22Rv1 (cell line): Measurements from ENCODE around the gene TOP1.

Source experiments
- H3K27ac ChIP-seq: fragments of 450-650 bp; 2 replicates; pipeline ENCODE4 v1.5.1; 2017
- ZFX ChIP-seq: fragments of 450-650 bp; IDR thresholded peaks from 2 replicates; pipeline ENCODE4 v1.6.1; 2017; ENCODE audit warnings: antibody characterized with exemption, borderline replicate concordance
- TF ChIP-seq, protein P1 (sequence below): fragments of 450-650 bp; IDR thresholded peaks from 2 replicates; pipeline ENCODE4 v1.5.1; 2017; ENCODE audit warnings: mild to moderate bottlenecking

TOP1 gene

GRCh38 chr20:41004531-41005360 lies 23.9 kb upstream of the TOP1 start:
- no peak overlapping the region for H3K27ac ChIP-seq
- no peak for TF ChIP-seq ZFX
- TF ChIP-seq, protein P1, sequence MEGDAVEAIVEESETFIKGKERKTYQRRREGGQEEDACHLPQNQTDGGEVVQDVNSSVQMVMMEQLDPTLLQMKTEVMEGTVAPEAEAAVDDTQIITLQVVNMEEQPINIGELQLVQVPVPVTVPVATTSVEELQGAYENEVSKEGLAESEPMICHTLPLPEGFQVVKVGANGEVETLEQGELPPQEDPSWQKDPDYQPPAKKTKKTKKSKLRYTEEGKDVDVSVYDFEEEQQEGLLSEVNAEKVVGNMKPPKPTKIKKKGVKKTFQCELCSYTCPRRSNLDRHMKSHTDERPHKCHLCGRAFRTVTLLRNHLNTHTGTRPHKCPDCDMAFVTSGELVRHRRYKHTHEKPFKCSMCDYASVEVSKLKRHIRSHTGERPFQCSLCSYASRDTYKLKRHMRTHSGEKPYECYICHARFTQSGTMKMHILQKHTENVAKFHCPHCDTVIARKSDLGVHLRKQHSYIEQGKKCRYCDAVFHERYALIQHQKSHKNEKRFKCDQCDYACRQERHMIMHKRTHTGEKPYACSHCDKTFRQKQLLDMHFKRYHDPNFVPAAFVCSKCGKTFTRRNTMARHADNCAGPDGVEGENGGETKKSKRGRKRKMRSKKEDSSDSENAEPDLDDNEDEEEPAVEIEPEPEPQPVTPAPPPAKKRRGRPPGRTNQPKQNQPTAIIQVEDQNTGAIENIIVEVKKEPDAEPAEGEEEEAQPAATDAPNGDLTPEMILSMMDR, result no peak

DNA sequence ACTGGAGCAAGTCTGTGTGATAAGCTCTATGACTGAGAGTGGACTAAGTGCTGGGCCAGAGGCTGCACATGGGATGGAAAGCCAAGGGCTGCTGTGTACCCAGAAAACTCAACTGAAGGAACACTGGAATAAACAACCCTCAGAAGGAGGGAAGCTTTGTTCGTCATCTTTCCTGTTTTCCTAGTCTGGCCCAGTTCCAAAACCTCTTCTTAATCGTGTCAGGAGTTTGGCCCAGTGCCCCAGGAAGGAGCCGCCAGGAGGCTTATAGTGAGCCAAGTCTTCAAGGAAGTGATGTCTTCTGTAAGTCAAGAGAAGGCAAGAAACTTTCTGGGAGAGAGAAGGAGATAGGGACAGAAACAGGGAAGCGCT lies 23.3 kb upstream of the TOP1 start:
- no peak overlapping the region for H3K27ac ChIP-seq
- no peak for TF ChIP-seq ZFX
- TF ChIP-seq, protein P1, result no peak

GRCh38 chr20:41006126-41006935 lies 22.3 kb upstream of the TOP1 start:
- TF ChIP-seq ZFX, result no peak
- TF ChIP-seq, protein P1, result no peak
- H3K27ac ChIP-seq, result no peak overlapping the region

DNA sequence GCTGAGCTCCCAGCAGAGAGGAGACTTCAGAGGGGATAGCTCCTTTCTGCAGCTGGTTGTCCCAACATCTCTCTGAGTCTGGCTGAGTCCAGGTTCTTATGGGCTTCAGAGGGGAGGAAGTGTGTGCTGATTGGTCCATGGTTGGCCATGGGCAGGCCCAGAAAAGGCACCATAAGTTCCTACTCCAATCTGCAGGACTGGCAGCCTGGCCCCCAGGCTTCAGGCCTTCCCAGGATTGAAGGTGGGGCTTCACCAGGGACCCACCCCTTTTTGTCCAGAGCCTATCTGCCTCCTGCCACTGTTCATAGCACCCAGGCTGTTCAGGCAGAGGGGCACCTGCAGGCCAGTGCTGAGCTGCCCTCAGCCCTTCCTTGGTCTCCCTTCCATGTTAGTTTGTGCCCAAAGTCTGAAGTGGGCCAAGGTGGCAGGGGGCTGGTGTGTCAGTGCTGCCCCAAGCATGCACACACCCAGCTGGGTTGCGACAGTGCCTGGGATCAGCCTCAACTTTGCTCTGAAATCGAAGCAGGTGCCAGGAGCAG lies 21.6 kb upstream of the TOP1 start:
- no peak for TF ChIP-seq ZFX
- TF ChIP-seq, protein P1, result no peak
- H3K27ac ChIP-seq, result no peak overlapping the region

DNA sequence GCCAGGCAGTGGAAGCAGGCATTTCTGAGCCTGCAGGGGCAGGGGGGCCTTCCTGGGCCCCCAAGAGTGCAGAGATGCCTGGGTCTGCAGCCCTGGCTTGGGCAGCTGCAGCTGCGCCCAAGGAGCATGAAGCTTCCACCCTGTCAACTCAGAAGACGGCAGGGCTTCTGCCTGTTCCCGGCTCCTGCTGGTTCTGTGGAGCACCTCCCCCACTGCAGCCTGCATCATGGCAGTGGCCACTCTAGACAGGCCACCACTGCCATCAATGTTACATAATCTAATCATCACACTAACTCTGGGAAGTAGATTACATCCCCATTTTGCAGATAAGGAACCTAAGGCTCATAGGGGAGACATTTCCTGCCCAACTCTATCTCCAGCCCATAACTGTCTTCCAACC lies 21.1 kb upstream of the TOP1 start:
- no peak overlapping the region for H3K27ac ChIP-seq
- TF ChIP-seq, protein P1, result no peak
- no peak for TF ChIP-seq ZFX

DNA sequence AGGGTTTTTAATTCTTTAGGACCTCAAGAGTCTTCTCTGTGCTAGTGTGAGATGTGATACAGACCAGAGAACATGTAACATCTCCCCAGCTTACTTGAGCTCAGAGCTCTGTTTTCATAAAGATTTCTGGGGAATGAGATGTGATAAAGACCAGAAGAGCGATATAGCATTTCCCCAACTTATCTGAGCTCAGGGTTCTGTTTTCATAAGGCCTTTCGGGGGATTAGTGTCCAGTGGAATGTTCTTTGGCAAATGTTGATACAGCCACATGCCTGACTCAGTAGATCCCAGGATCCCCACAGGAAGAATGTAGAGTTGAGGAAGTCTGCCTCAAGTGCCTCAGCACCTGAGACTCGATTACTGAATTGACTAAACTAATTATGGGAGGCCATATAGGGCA lies 18.7 kb upstream of the TOP1 start:
- no peak overlapping the region for H3K27ac ChIP-seq
- TF ChIP-seq, protein P1, result no peak
- no peak for TF ChIP-seq ZFX
